CD4-positive, alpha-beta memory T cell (primary cell): ENCODE results near the gene MVK. TPM values are rescaled to one million over a fixed set of nuclear protein-coding genes. Genes with fewer than 3 reads are reported as not detected.

Experiments
- CTCF ChIA-PET: fragments of 350-600 bp; sonication (Branson Sonifier 250); formaldehyde crosslinking; loops from one replicate; lab custom pipeline; 2021; ENCODE audit warnings: inconsistent platforms; ENCODE audit not compliant: partially characterized antibody; lab: Charles Lee
- POLR2A ChIA-PET: fragments of 350-600 bp; sonication (Branson Sonifier 250); formaldehyde crosslinking; loops from one replicate; lab custom pipeline; 2021; ENCODE audit not compliant: partially characterized antibody; lab: Charles Lee
- DNase-seq, 5 donors: peaks; one replicate each; pipeline versions ENCODE4 v3.0.0 to v3.0.0-alpha.2; 2020 to 2022; ENCODE audit warnings: mixed read lengths in 1 of 5
- H3K27ac ChIP-seq: one replicate; pipeline ENCODE4 v1.7.0; 2013; ENCODE audit warnings: low read depth, low read length
- H3K27me3 ChIP-seq: 2 replicates; pipeline ENCODE4 v1.7.0; 2013; ENCODE audit warnings: mild to moderate bottlenecking, low read length, moderate library complexity; ENCODE audit not compliant: insufficient read depth
- H3K36me3 ChIP-seq: 2 replicates; pipeline ENCODE4 v1.7.0; 2013; ENCODE audit warnings: mild to moderate bottlenecking, low read length, moderate library complexity; ENCODE audit not compliant: insufficient read depth
- H3K4me1 ChIP-seq: 2 replicates; pipeline ENCODE4 v1.7.0; 2013; ENCODE audit warnings: mild to moderate bottlenecking, low read length, moderate library complexity; ENCODE audit not compliant: insufficient read depth
- H3K4me3 ChIP-seq, 2 donors: one replicate each; pipeline ENCODE4 v1.7.0; 2013; ENCODE audit warnings: low read length in 2 of 2, mild to moderate bottlenecking in 1 of 2
- H3K9me3 ChIP-seq, 2 donors: one replicate each; pipeline ENCODE4 v1.7.0; 2013; ENCODE audit warnings: low read length in 2 of 2, control low read depth in 1 of 2; ENCODE audit not compliant: control insufficient read depth in 1 of 2
- H3K27ac Mint-ChIP-seq, 7 donors: one replicate each; pipeline ENCODE4 v1.8.0; 2020 to 2021; ENCODE audit warnings: mixed read lengths in 7 of 7, mild to moderate bottlenecking in 6 of 7, inconsistent platforms in 3 of 7, moderate library complexity in 3 of 7
- H3K27me3 Mint-ChIP-seq, 2 donors: one replicate each; pipeline ENCODE4 v1.8.0; 2020 to 2021; ENCODE audit warnings: mixed read lengths in 2 of 2
- H3K36me3 Mint-ChIP-seq, 2 donors: one replicate each; pipeline ENCODE4 v1.8.0; 2020 to 2021; ENCODE audit warnings: mixed read lengths in 2 of 2, inconsistent platforms in 1 of 2, mild to moderate bottlenecking in 1 of 2
- H3K4me1 Mint-ChIP-seq, 4 donors: one replicate each; pipeline ENCODE4 v1.8.0; 2020 to 2021; ENCODE audit warnings: mixed read lengths in 4 of 4, mild to moderate bottlenecking in 1 of 4
- H3K4me3 Mint-ChIP-seq, 8 donors: one replicate each; pipeline ENCODE4 v1.8.0; 2020 to 2021; ENCODE audit warnings: mixed read lengths in 8 of 8, mild to moderate bottlenecking in 7 of 8, moderate library complexity in 6 of 8, inconsistent platforms in 3 of 8
- H3K9me3 Mint-ChIP-seq, 8 donors: one replicate each; pipeline ENCODE4 v1.8.0; 2020 to 2021; ENCODE audit warnings: mixed read lengths in 8 of 8, mild to moderate bottlenecking in 5 of 8, inconsistent platforms in 3 of 8, moderate library complexity in 1 of 8
- intact Hi-C: fragments of 100-400 bp; cut with micrococcal nuclease; formaldehyde crosslinking; loops from one replicate; pipeline ENCODE4 v1.15.1; 2023
- polyA plus RNA-seq, 2 donors: library from polyadenylated mRNA; unstranded; fragments of 300-500 nt; fragmentation: Illumina TruSeq; gene quantifications; one replicate each; pipeline ENCODE4 v1.2.3, GENCODE V29; 2021
- total RNA-seq, 2 experiments: library from RNA; stranded (reverse); gene quantifications; one replicate each; pipeline ENCODE4 v1.2.3, GENCODE V29; 2021

MVK gene
- total and polyA plus RNA-seq, 4 experiments from 2014 or later = 1.9 to 11.0 (median 7.1) TPM

DNA sequence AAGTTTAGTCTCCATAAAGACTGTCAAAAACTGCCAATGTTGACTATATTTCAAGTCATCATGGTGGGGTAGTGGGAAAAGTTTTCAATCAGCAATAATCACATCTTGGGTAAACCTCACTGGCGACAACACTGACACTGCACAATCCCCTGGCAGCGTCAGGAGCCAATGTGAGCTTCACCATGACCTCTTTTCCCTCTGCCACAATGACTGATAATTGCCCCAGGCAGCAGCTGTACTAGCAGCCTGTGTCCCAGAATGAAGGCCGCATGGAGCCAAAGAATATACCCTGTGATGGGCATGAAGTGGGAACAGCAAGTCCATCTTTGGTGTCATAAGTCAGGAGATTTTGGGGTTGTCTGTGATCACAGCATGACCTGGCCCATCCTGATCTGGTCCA is 5.6 kb upstream of the MVK start:
- no peak for DNase-seq
- H3K27me3 ChIP-seq = no peaks in the 10 kb centered on the region
- H3K4me3 Mint-ChIP-seq = no peak overlapping the region
- CTCF ChIA-PET = interaction anchor here (1.3 to 1.4 kb wide), 2 partner anchors 31 to 277 kb away, joined by 3 to 6 read pairs; no protein-coding TSS in a partner anchor
- H3K27ac Mint-ChIP-seq = peak overlapping the region in 1 of 7 donors; percentile 18
- peaks cover 0 to 3% (median 0%) of the 10 kb centered on the region in 8 donors for H3K9me3 Mint-ChIP-seq
- H3K4me1 Mint-ChIP-seq = peaks cover 6 to 8% (median 7%) of the 10 kb centered on the region in 4 donors
- intact Hi-C loops = no loop called here
- no peak overlapping the region for H3K27ac ChIP-seq
- no peaks in the 10 kb centered on the region for H3K27me3 Mint-ChIP-seq
- H3K4me3 ChIP-seq = no peak overlapping the region
- no peaks in the 10 kb centered on the region for H3K9me3 ChIP-seq
- peaks cover 6% of the 10 kb centered on the region for H3K4me1 ChIP-seq
- H3K36me3 Mint-ChIP-seq = peaks cover 18 to 47% of the 10 kb centered on the region in 2 donors
- peaks cover 4% of the 10 kb centered on the region for H3K36me3 ChIP-seq
- POLR2A ChIA-PET = no interaction called here

DNA sequence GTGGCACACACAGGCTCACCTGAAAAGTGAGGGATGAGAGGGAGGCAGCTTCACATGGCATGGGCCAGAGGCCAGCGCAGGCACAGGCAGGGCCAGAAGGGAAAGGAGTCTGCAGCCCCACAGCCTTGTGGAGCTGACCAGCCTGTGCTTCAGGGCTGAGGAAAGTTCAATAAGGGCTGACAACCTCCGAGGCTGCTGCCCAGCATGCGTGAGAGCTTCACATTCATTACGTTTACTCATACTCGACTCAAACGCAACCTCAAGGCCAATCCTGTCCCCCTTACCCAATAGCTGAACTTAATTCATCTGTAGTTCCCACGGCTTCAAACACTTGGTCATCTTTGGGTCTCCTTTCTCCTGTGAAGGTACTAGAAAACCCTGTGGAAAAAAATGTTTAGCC is 5.1 kb upstream of the MVK start:
- Histone ChIP-seq H3K27me3 (no peaks in the 10 kb centered on the region), H3K27ac (no peak overlapping the region), H3K4me3 (no peak overlapping the region), H3K4me1 (peaks cover 8% of the 10 kb centered on the region), H3K36me3 (peaks cover 4% of the 10 kb centered on the region), H3K9me3 (no peaks in the 10 kb centered on the region)
- Mint-ChIP-seq H3K4me3 (no peak overlapping the region), H3K36me3 (peaks cover 18 to 50% of the 10 kb centered on the region in 2 donors), H3K27ac (no peak overlapping the region), H3K4me1 (peaks cover 9 to 12% (median 10%) of the 10 kb centered on the region in 4 donors), H3K9me3 (peaks cover 0 to 6% (median 0%) of the 10 kb centered on the region in 8 donors), H3K27me3 (no peaks in the 10 kb centered on the region)
- no peak for DNase-seq
- intact Hi-C loops = no loop called here
- CTCF ChIA-PET = interaction anchor here (1.3 to 1.4 kb wide), 2 partner anchors 31 to 277 kb away, joined by 3 to 6 read pairs; no protein-coding TSS in a partner anchor
- POLR2A ChIA-PET = no interaction called here

DNA sequence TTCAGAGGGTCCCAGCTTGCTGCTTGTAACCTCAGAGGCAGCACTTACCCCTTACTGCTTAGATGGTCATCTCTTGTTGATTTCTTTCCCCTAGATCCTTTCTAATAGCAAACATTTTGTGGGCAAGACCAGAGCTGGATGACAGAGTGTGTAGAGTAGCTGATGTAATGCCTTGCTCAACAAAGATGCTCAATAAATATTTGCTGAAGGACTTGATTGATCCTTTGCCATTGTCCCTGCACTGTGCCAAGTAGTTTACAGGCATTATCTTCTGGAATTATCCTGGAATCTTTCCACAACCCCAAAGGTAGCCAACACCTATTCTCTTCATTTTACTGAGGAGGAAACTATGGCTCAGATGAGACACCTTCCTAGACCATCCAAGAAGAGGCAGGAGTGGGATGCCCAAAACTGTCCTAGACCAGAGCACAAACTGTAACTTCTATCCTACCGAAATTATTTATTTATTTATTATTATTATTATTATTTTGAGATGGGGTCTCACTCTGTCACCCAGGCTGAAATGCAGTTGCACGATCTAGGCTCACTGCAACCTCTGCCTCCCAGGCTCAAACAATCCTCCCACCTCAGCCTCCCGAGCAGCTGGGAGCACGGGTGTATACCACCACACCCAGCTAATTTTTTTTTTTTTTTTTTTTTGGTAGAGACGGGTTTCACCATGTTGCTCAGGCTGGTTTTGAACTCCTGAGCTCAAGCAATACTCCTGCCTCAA is 1.7 kb upstream of the MVK start:
- intact Hi-C loops = loop anchor here (2.0 to 10.0 kb wide), 3 partner anchors 473 to 717 kb away; partner anchors contain the start of genes C12orf76, SSH1 and USP30
- Mint-ChIP-seq H3K4me1 (peaks cover 18 to 28% (median 22%) of the 10 kb centered on the region in 4 donors), H3K36me3 (peaks cover 11 to 38% of the 10 kb centered on the region in 2 donors), H3K27me3 (no peaks in the 10 kb centered on the region), H3K9me3 (peaks cover 0 to 6% (median 0%) of the 10 kb centered on the region in 8 donors), H3K4me3 (peak overlapping the region in 2 of 8 donors; percentile 27 to 91), H3K27ac (peak overlapping the region; percentile 44 to 99 (median 98))
- ChIA-PET POLR2A (no interaction called here), CTCF (interaction anchor here (0.9 to 4.7 kb wide), 2 partner anchors 26 to 273 kb away, joined by 5 to 37 read pairs; no protein-coding TSS in a partner anchor)
- Histone ChIP-seq H3K4me1 (peaks cover 19% of the 10 kb centered on the region), H3K27me3 (no peaks in the 10 kb centered on the region), H3K27ac (peak overlapping the region; percentile 92), H3K36me3 (peaks cover under 1% of the 10 kb centered on the region), H3K9me3 (no peaks in the 10 kb centered on the region), H3K4me3 (no peak overlapping the region)
- DNase-seq = no peak

DNA sequence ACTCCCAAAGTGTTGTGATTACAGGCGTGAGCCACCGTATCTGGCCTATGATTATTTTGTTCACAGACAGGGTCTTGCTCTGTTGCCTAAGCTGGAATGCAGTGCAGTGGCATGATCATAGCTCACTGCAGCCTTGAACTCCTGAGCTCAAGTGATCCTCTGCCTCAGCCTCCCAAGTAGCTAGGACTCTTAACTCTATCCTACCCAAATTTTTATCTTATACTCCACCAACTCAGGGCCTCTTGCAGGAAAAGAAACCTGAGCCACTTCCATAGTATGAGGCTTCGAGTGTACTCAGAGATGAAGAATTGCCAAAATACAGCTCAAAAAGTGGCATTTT is 1.1 kb upstream of the MVK start:
- Mint-ChIP-seq H3K9me3 (peaks cover 0 to 6% (median 0%) of the 10 kb centered on the region in 8 donors), H3K4me3 (peak overlapping the region; percentile 91 to 95 (median 92)), H3K36me3 (peaks cover 13 to 42% of the 10 kb centered on the region in 2 donors), H3K27me3 (no peaks in the 10 kb centered on the region), H3K27ac (peak overlapping the region; percentile 91 to 99 (median 98)), H3K4me1 (peaks cover 18 to 28% (median 22%) of the 10 kb centered on the region in 4 donors)
- peaks cover 19% of the 10 kb centered on the region for H3K4me1 ChIP-seq
- H3K27ac ChIP-seq = peak overlapping the region; percentile 92
- no peak for DNase-seq
- ChIA-PET POLR2A (no interaction called here), CTCF (interaction anchor here (0.9 to 4.7 kb wide), 3 partner anchors 22 to 273 kb away, joined by 4 to 37 read pairs (median 5); no protein-coding TSS in a partner anchor)
- no peaks in the 10 kb centered on the region for H3K27me3 ChIP-seq
- peak overlapping the region; percentile 73 to 82 for H3K4me3 ChIP-seq
- H3K36me3 ChIP-seq = peaks cover 6% of the 10 kb centered on the region
- H3K9me3 ChIP-seq = no peaks in the 10 kb centered on the region
- intact Hi-C loops = loop anchor here (2.0 to 10.0 kb wide), 3 partner anchors 472 to 718 kb away; partner anchors contain the start of genes C12orf76, SSH1 and USP30

DNA sequence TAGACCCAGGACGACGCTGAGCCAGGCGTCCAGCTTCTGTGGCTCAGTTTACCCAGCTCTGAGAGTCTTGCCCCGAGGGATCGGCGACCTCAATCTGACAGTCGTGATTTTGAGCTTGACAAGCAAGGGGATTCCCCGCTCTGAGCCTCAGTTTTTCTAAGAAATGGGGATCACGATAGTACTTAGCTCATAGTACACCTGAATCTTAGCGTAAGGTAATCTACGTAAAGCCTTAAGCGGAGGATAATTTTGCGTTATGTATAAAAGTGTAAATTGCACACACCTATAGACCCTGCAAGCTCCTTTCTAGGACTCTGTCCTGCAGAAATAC is 285 bp downstream of the MVK start:
- peak overlapping the region; percentile 92 for H3K27ac ChIP-seq
- peaks cover 18 to 28% (median 22%) of the 10 kb centered on the region in 4 donors for H3K4me1 Mint-ChIP-seq
- peak overlapping the region; percentile 91 to 95 (median 92) for H3K4me3 Mint-ChIP-seq
- peaks cover 0 to 6% (median 0%) of the 10 kb centered on the region in 8 donors for H3K9me3 Mint-ChIP-seq
- H3K36me3 Mint-ChIP-seq = peaks cover 6 to 46% of the 10 kb centered on the region in 2 donors
- POLR2A ChIA-PET = interaction anchor here (1.1 to 1.3 kb wide), 2 partner anchors 97 to 139 kb away, joined by 3 to 9 read pairs; partner anchors contain the start of genes KCTD10 and UBE3B
- no peaks in the 10 kb centered on the region for H3K27me3 ChIP-seq
- no peak for DNase-seq
- H3K4me3 ChIP-seq = peak overlapping the region; percentile 57 to 70
- peak overlapping the region; percentile 91 to 99 (median 98) for H3K27ac Mint-ChIP-seq
- H3K27me3 Mint-ChIP-seq = no peaks in the 10 kb centered on the region
- no peaks in the 10 kb centered on the region for H3K9me3 ChIP-seq
- intact Hi-C loops = loop anchor here (1.0 to 10.0 kb wide), 6 partner anchors 97 to 719 kb away; partner anchors contain the start of genes C12orf76, FAM222A, KCTD10 and SSH1
- CTCF ChIA-PET = interaction anchor here (0.5 to 4.7 kb wide), 6 partner anchors 15 to 181 kb away, joined by 3 to 37 read pairs (median 4); no protein-coding TSS in a partner anchor
- peaks cover 20% of the 10 kb centered on the region for H3K36me3 ChIP-seq
- peaks cover 19% of the 10 kb centered on the region for H3K4me1 ChIP-seq

DNA sequence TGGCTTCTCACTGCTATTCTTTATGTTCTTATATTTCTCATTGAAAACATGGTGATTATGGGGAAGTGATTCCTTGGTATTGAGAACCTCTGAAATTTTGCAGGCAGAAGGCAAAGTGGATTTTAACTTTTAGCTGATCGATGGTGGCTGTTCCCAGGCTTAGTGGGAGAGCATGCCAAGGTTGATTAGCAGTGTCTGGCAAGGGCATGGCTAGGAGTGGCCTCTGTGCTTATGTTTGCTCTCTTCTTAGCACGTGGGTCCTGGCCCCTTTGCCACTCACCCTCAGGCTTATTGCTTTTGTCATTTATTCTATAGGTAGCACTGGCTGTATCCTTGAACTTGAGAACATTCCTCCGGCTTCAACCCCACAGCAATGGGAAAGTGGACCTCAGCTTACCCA is 2.1 kb downstream of the MVK start:
- CTCF ChIA-PET = interaction anchor here (4.7 kb wide), 1 partner anchor 23 kb away, joined by 37 read pairs; no protein-coding TSS in a partner anchor

More for the DNA sequence above, 2.1 kb downstream of the MVK start:
- H3K4me1 Mint-ChIP-seq = peaks cover 18 to 28% (median 22%) of the 10 kb centered on the region in 4 donors
- Histone ChIP-seq H3K27me3 (no peaks in the 10 kb centered on the region), H3K36me3 (peaks cover 32% of the 10 kb centered on the region), H3K27ac (no peak overlapping the region), H3K9me3 (no peaks in the 10 kb centered on the region), H3K4me1 (peaks cover 19% of the 10 kb centered on the region), H3K4me3 (no peak overlapping the region)
- intact Hi-C loops = loop anchor here (10.0 kb wide), 2 partner anchors 469 to 721 kb away; partner anchors contain the start of genes C12orf76 and SSH1
- H3K27ac Mint-ChIP-seq = no peak overlapping the region
- no peak overlapping the region for H3K4me3 Mint-ChIP-seq
- peaks cover 0 to 6% (median 0%) of the 10 kb centered on the region in 8 donors for H3K9me3 Mint-ChIP-seq
- POLR2A ChIA-PET = no interaction called here
- no peaks in the 10 kb centered on the region for H3K27me3 Mint-ChIP-seq
- no peak for DNase-seq
- peaks cover 14 to 51% of the 10 kb centered on the region in 2 donors for H3K36me3 Mint-ChIP-seq
